Urinary bladder (tissue), 4 donors: Measurements from ENCODE around the gene NOC2L. TPM values are rescaled to one million over a fixed set of nuclear protein-coding genes. Genes with fewer than 3 reads are reported as not detected.

ENCODE experiments used
- DNase-seq: peaks from one replicate; pipeline ENCODE4 v3.0.0-alpha.2; 2015; ENCODE audit errors: extremely low spot score
- H3K27ac ChIP-seq: one replicate; pipeline ENCODE4 v1.5.1; 2013; ENCODE audit warnings: low read depth, mild to moderate bottlenecking, moderate library complexity
- H3K36me3 ChIP-seq: one replicate; pipeline ENCODE4 v1.6.1; 2013; ENCODE audit warnings: mild to moderate bottlenecking, moderate library complexity; ENCODE audit not compliant: insufficient read depth
- H3K4me1 ChIP-seq: one replicate; pipeline ENCODE4 v1.6.1; 2013; ENCODE audit warnings: mild to moderate bottlenecking, moderate library complexity; ENCODE audit not compliant: insufficient read depth
- H3K4me3 ChIP-seq: one replicate; pipeline ENCODE4 v1.5.1; 2013; ENCODE audit warnings: low read depth, low read length
- WGBS: extraction: QIAGEN DNeasy Blood & Tissue Kit; methylation state at CpG from one replicate; pipeline ENCODE4 v1.1.7; 2013; 5-methylcytosine and 5-hydroxymethylcytosine counted together
- polyA plus RNA-seq: library from polyadenylated mRNA; stranded (reverse); fragments of 200-250 nt; gene quantifications from one replicate; pipeline ENCODE4 v1.2.3, GENCODE V29; 2013
- total RNA-seq: library from RNA; depleted of rRNA; stranded (reverse); fragments of >200 nt; gene quantifications from one replicate; pipeline ENCODE4 v1.2.3, GENCODE V29; 2014
- donor health status: healthy with polysubstance abuse.
- donor health status: healthy.

The NOC2L gene
- total and polyA plus RNA-seq, 2 donors: 27.1 to 59.5 TPM

DNA sequence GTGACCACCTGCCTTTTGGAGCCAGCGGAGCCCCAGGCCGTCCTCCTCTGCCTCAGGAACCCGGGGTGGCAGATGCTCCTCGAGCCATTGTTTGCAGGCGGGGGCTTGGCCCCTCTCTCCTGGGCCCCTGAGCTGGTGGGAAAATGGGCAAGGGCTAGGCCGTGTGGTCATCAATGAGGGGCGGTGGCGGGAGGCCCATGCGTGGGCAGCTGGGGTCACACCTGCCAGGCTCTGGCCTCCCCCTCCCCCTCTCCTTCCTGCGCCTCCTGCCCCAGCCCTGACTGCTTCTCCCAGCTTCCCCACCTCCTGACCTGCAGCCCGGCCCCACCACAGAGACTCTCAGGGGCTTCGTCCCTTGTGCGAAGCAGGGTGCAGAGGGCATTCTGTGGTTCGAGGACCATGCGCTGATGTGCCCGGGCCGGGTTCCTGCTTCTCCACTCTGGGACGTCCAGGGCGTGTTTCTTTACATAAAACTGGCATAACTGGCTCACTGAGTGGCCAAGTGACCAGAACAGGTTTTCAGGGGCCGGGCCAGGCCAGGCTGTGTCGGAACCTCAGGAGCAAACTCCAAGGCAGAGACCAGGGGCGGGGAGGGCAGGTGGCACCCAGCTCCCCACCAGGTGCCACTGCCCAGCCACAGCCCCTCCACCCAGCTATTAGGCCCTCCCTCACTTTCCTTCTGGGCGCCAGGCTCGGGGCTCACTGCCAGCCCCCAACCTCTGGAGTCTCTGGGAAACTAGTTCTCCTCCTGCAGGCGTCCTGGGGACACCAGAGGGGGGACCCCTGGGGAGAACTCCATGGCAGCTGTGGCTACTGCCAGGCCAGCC is 26.1 kb downstream of the NOC2L start:
- WGBS: 80% methylated on average over 25 of the region's 25 CpGs
- peak overlapping the region; percentile 43 for H3K27ac ChIP-seq
- H3K36me3 ChIP-seq: no peaks in the 10 kb centered on the region
- no peak for DNase-seq
- no peak overlapping the region for H3K4me3 ChIP-seq
- H3K4me1 ChIP-seq: no peaks in the 10 kb centered on the region

DNA sequence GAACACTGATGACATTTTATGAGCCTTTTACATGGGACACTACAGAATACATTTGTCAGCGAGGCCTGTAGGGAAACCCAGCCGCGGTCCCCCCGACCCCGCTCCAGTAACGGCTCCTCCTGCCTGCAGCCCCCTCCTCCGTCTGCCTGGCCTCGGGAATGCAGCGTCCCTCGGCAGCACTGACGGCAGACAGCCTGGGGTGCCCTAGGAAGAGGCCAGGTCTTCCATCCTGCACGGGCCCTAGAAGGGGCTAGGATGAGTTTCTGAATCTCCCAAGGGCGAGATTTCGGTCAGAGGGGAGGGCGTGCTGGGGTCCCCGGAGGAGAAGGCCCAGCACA is 26.9 kb downstream of the NOC2L start:
- Histone ChIP-seq H3K36me3 (no peaks in the 10 kb centered on the region), H3K4me1 (no peaks in the 10 kb centered on the region), H3K27ac (no peak overlapping the region), H3K4me3 (no peak overlapping the region)
- 82% methylated on average over 16 of the region's 16 CpGs for WGBS
- DNase-seq: no peak

DNA sequence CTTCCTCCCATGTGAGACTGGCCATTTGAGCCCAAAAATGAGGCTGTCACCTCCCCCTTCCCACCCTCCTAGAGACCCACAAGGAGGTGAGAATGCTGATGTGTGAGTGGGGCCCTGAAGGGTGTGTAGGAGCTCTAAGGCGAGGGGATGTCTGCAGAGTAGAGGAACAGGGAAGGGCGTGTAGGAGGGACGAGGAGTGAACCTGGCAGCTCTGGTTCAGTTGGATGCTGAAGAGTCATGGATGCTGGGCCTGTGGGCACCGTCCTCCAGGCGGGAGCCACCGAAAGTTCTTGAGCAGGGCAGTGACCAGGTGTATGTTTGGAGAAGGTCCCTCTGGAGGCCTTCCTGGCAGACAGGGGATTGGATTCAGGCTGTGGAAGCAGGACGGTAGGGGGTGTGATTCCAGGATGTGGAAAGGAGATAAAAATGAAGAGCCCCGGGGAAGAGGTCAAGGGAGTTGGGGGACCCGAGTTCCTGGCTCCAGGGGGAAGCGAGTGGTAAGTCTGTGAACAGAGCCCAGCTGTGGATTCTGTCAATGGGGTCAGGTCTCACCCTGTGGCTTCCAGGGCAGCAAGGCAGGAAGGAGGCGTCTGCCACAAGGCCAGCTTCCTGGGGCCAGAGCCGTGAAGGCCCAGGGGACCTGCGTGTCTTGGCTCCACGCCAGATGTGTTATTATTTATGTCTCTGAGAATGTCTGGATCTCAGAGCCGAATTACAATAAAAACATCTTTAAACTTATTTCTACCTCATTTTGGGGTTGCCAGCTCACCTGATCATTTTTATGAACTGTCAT is 27.5 kb downstream of the NOC2L start:
- Histone ChIP-seq H3K4me1 (no peaks in the 10 kb centered on the region), H3K36me3 (no peaks in the 10 kb centered on the region), H3K4me3 (no peak overlapping the region), H3K27ac (no peak overlapping the region)
- WGBS: 65% methylated on average over 15 of the region's 15 CpGs
- no peak for DNase-seq

DNA sequence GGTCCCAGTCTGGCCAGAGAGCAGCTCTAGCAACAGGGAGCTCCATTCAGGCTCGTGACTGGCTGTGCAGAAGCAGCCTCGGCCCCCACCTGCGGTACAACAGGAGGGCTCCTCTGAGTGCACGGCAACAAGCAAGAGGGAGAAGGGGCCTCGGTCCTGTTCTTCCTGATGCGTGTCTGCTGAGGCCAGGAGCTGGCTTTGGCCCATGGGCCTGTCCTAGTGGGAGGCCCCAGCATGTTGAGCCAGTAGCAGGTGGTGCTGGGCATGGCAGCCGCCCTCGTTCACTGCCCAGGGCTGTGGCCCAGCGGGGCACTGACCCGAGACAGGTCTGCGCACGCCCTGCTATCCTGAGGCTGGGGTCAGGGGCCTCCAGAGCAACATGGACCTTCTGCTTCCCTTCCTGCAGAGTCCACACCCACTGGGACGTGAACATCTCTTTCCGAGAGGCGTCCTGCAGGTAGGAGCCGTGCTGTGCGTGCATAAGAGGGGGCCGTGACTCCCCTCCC is 28.4 kb downstream of the NOC2L start:
- 78% methylated on average over 18 of the region's 18 CpGs for WGBS
- DNase-seq: no peak
- Histone ChIP-seq H3K4me1 (no peaks in the 10 kb centered on the region), H3K4me3 (no peak overlapping the region), H3K27ac (no peak overlapping the region), H3K36me3 (no peaks in the 10 kb centered on the region)

DNA sequence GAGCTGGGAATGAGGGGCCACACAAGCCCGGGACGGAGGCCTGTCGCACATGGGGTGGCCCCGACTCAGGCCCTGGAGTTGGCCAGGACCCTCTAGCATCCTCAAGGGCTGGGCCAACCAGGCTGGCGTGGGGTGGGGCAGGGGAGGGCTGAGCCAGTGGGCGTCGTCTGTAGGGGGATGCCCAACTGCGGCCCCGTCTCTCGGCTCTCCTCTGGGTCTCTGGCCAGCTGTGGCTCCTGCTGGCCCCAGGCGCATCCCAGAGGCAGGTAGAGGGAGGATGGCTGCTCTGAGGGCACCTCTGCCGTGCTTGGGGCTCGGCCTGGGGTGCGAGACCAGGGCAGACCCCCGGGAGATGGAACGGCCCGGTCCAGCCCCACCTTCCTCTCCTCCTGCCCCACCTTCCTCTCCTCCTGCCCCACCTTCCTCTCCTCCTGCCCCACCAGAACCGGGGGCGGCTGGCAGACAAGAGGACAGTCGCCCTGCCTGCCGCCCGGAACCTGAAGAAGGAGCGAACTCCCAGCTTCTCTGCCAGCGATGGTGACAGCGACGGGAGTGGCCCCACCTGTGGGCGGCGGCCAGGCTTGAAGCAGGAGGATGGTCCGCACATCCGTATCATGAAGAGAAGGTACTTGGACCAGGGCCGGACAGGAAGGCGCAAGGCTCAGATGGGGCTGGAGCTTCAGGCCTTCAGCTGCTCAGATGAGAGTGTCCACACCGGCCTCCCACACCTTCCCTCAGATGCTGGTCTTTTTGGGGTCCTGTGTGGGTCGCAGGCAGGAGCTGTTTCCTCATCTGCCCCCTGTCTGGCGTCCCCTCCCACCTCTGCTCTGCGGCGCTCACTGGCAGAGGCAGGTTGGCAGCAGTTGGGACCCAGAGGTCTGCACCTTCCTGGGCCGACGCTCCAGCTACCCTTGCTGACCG is 29.1 kb downstream of the NOC2L start:
- DNase-seq: no peak
- Histone ChIP-seq H3K4me3 (no peak overlapping the region), H3K36me3 (no peaks in the 10 kb centered on the region), H3K27ac (no peak overlapping the region), H3K4me1 (no peaks in the 10 kb centered on the region)
- WGBS: 92% methylated on average over 40 of the region's 40 CpGs

DNA sequence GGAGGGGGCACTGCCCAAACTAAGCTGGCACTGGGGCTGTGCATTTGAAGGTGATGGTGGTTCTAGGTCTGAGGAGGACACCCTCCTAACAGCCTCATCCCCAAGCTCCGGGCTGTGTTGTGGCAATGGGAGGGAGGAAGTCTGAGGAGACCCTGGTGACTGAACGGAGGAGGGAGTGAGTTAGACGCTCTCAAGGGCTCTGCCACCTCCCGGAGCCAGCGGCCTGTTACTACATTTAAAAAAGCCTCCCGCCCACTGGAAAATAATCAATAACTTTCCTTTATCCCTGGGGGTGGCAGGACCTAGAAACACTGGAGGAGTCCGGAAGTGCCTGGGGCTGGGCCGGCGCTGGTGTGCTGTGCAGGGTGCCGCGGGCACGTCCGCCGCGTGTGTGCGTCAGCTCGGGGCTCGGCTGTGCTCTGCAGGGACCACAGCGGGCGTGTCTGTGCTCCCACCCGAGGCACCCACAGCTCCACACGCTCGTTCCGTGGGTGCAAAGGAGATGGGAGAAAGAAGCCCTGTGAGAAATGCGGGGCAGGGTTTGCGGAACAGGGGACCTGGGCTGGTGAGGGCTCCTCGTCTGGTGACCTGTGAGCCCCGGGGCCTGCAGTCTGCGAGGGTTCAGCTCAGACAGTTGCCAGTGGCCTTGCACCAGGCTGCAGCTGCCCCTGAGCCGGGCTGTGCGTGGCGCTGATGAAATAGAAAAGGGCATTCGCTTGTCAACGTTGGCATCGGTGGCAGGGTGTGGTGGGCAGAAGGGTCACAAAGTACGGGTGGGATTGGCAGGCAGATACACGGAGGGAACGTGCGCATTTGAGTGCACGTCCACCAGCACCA is 30.0 kb downstream of the NOC2L start:
- no peak overlapping the region for H3K4me3 ChIP-seq
- WGBS: 86% methylated on average over 40 of the region's 40 CpGs
- H3K36me3 ChIP-seq: no peaks in the 10 kb centered on the region
- H3K27ac ChIP-seq: no peak overlapping the region
- H3K4me1 ChIP-seq: no peaks in the 10 kb centered on the region
- DNase-seq: no peak

DNA sequence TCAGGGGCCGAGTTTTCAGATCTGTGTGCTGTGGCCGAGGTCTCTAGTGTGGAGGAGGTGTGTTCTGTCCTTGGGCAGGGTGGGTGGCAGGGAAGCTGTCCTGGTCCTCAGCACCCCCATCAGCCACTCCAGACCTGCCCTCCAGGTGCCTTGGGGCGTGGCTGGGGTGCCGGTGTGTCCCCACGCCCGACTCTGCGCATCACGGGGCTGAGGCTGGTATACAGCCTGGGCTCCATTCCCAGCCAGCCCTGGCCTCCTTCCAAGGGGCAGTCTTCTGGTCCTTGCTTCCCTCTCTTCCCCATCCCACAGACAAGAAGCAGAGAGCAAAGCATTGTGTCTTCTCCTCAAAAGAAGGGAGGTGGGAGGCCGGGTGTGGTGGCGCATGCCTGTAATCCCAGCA is 31.3 kb downstream of the NOC2L start:
- Histone ChIP-seq H3K4me1 (no peaks in the 10 kb centered on the region), H3K27ac (no peak overlapping the region), H3K36me3 (no peaks in the 10 kb centered on the region), H3K4me3 (no peak overlapping the region)
- 62% methylated on average over 10 of the region's 10 CpGs for WGBS
- no peak for DNase-seq

DNA sequence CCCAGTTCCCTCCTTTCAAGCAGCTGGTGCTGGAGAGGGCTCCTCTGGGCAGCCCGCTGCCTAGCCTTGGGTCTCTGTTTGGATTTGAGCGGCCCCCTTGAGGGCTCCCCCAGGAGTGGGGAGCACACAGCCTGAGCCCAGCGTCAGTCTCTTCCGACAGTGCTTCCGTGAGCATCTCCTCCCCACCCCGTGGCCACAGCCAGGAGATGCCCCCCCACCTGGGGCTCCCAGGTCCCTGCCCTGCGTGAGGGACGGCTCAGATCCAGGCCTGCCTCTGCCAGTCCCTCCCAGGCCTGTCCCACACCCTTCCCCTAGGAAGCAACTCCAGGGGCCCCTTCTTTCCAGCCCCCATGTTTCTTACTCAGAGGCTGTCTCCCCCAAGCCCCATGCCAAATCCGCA is 31.8 kb downstream of the NOC2L start:
- 74% methylated on average over 9 of the region's 9 CpGs for WGBS
- Histone ChIP-seq H3K36me3 (no peaks in the 10 kb centered on the region), H3K27ac (no peak overlapping the region), H3K4me1 (no peaks in the 10 kb centered on the region), H3K4me3 (no peak overlapping the region)
- no peak for DNase-seq

DNA sequence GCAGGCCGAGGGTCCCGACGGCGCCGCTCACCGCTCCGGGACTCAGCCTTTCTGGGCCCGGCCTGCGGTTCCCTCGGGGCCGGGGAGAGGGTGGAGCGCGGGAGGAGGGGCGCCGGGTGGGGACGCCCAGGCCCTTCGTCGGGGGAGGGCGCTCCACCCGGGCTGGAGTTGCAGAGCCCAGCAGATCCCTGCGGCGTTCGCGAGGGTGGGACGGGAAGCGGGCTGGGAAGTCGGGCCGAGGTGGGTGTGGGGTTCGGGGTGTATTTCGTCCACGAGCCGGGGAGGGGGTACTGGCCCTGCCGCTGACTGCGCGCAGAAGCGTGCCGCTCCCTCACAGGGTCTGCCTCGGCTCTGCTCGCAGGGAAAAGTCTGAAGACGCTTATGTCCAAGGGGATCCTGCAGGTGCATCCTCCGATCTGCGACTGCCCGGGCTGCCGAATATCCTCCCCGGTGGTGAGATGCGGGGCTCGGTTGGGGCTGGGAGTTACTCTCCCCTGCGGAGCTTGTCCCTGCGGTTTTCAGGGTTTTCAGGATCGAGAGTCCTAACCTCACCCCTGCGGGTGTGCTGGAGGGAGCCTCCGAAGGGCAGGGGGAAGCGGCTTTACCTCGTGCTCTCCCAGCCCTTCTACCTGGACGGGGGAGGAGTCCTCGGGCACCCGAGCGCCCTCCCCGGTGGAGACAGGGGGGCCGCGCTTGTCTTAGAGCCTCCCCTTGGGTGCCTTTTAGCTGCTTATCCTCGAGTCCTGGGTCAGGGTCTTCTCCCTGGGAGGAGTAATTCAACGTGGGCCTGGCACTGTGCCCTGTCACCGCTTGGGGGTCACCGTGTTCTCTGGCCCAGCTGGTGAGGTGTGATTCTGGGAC is 33.3 kb downstream of the NOC2L start:
- H3K4me3 ChIP-seq: peak overlapping the region; percentile 66
- no peak overlapping the region for H3K27ac ChIP-seq
- WGBS: 13% methylated on average over 65 of the region's 65 CpGs
- no peak for DNase-seq
- H3K36me3 ChIP-seq: no peaks in the 10 kb centered on the region
- no peaks in the 10 kb centered on the region for H3K4me1 ChIP-seq

DNA sequence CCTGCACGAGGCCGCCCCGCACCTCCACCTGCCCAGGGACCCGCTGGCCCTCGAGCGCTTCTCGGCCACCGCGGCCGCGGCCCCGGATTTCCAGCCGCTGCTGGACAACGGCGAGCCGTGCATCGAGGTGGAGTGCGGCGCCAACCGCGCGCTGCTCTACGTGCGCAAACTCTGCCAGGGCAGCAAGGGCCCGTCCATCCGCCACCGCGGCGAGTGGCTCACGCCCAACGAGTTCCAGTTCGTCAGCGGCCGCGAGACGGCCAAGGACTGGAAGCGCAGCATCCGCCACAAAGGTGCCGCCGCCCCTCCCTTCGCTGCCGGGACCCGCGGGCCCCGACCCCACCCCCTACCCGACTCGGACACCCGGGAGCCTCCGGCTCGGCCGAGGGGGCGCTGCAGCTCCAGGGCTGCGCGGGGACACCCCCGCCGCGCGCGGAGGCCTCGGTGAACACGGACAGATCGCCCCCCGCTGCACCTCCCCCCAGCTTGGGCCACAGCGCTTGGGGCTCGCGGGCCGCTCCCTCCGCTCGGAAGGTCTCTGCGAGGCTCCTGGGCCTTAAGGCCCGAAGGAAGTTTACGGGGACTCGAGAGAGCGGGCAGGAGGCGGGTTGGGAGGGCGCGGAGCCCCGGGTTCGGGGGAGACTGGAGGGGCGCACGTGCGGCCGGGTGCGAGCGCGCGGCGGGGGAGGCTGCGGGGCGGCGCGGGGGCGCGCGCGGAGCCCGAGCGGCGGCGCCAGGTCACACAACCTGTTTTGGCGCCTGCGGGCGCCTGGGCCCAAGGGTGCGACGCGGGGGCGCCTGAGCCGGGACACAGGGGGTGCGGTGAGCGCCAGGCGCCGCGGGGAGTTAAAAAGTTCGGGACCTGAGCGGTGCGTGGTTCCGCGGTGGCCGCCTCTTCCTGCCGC is 34.1 kb downstream of the NOC2L start:
- H3K27ac ChIP-seq: no peak overlapping the region
- H3K4me1 ChIP-seq: no peaks in the 10 kb centered on the region
- H3K4me3 ChIP-seq: peak overlapping the region; percentile 66
- under 1% methylated on average over 119 of the region's 120 CpGs for WGBS
- H3K36me3 ChIP-seq: no peaks in the 10 kb centered on the region
- DNase-seq: no peak

DNA sequence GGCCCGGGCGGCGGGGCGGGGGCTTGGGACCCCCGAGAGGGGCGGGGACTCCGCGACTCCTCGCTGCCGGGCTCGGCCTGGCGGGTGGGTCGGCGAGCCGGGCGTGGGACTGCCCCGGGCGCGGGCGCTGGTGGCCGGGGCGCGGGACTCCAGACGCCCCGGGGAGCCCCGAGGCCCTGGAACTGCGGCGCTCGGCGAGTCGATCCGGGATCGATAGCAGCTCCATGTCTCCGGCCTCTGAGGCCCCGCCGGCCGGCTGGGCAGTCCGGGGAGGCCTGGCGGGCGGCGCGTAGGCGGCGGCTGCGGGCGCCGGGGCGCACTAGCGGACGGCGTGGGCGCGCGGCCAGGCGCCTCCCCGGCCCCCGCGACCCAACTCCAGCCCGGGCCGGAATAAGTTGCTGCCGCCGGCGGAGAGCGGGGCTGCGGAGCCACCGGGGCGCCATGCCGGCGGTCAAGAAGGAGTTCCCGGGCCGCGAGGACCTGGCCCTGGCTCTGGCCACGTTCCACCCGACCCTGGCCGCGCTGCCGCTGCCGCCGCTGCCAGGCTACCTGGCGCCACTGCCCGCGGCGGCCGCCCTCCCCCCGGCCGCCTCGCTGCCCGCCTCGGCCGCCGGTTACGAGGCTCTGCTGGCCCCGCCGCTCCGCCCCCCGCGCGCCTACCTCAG is 34.9 kb downstream of the NOC2L start:
- Histone ChIP-seq H3K27ac (no peak overlapping the region), H3K36me3 (no peaks in the 10 kb centered on the region), H3K4me3 (peak overlapping the region; percentile 66), H3K4me1 (no peaks in the 10 kb centered on the region)
- DNase-seq: no peak
- under 1% methylated on average over 98 of the region's 98 CpGs for WGBS
